NCI-H82 treated with DMSO at 0.1 percent for 48 hours (cell line): ENCODE results near the gene CCDC85C.

Experiments
- DNase-seq: peaks from one replicate; lab custom pipeline; 2025; ENCODE audit not compliant: unreplicated experiment; lab: John Stamatoyannopoulos, UW

The CCDC85C gene

DNA sequence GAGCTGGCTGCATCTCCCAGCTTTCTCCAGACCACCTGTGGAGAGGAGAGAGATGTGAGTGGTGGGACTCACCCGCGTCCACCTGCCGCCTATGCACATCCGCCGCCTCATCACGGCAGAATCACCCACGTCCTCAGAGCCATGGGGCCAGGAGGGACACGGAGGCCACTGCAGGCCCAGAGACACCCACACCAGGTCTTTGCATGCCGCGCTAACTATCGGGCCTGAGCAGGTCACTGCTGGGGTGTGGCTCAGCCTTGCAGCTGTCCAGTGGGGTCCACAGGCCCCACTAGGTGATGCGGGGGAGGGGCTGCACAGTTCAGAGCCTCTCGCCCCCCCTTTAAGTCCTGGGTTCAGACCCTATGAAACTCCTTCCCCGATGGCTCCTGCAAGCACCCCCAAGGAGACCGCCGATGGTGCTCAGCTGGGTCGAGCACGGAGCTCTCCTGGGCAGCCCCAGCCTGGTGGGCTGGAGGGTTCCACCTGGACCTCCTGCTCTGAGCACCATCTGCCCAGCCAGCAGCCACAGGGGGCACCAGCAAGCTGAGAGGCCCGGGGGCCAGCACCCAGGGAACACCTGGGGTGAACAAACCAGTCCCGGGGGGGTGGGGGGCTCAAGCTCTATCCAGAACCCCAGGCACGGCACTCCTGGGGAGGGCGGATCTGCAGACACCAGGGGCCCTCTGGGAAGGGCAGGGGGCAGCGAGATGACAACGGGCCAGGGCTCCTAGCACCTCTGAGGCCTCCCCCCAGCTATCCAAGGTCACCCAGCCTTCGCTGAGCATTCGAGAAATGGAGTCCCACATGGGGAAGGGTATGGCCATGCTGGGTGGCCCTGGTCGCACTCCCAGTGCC lies 88.5 kb downstream of the CCDC85C start:
- DNase-seq, result no peak

DNA sequence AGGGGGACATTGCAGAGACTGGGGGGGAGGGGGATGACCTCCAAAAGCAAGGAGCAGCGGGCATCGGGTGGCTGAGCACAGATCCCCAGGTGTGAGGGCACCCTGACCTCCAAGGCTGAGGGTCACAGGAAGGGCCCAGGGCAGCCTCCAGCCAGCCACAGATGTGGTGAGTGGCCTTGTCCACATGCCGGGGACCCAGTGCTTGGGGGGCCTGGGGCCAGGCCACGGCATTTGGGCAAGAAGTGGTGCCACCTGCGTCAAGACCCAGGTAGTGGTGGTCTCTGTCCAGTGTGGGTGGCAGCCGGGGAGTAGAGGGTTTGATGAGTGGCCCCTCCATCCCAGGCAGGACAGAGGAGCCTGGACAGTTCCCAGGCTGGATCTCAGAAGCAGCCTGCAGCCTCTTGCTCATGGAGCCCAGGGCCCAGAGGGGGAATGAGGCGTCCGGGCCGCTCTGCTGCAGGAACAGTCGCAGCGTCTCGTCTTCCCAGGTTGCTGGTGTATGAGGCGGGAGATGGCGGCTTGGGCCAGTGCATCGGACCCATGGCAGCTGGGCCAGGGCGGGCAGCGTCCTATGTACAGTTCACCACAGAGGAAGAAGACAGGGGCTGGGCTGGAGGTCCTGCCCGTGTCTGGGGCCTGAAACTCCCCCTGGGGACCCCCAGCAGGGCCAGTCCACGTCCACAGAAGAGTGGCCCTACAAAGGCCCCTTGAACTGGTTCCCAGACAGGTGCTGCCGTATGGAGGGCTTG lies 89.3 kb downstream of the CCDC85C start:
- DNase-seq, result no peak

DNA sequence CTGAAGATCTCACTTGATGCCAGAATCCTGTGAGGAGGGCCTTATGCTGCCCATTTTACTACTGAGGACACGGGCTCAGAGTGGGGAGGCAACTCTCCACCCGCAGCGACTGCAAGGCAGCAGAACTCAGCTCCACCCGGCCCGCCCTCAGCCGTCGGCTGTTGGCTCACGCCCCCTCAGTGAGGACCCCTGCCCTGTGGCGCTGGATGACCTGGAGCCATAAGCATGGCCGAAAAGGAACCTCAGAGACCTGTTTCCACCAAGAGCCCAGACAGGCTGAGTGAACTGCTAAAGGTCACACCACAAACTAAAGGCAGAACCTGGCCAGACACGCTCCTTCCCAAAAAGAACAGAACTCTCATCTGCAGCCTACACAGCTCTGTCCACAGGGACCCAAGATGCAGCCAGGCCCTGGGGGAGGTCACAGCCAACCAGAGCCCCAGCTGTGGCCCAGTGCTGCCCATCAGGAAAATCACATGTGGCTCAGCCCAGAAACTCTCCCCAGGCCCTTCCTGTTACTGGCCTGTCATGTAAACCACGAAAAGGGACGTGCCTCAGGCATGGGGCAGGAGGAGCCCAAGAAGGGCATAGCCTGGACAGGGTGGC lies 90.0 kb downstream of the CCDC85C start:
- no peak for DNase-seq

DNA sequence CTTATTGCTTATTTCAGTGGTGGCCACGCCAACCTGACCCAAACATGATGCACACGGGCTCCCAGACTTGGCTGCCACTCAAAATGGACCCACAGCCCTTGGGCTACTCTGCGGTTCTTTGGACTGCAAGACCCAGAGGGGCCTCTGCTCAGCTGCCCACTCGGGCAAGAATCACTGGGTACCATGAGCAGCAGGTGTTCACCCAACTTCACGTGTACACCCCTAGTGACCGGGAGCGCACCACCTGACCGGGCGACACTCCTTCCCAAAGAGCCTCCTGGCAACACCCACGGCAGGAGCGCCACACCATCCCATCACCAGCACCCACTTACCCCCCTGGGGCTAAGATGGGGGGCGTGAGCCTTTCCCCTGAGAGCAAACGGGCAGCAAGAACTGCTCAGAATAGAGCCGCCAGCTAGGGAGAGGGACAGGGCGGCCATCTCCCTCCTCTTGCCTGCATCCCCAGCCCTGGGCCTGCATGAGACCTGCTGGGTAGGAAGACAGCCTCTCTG lies 90.8 kb downstream of the CCDC85C start:
- no peak for DNase-seq

DNA sequence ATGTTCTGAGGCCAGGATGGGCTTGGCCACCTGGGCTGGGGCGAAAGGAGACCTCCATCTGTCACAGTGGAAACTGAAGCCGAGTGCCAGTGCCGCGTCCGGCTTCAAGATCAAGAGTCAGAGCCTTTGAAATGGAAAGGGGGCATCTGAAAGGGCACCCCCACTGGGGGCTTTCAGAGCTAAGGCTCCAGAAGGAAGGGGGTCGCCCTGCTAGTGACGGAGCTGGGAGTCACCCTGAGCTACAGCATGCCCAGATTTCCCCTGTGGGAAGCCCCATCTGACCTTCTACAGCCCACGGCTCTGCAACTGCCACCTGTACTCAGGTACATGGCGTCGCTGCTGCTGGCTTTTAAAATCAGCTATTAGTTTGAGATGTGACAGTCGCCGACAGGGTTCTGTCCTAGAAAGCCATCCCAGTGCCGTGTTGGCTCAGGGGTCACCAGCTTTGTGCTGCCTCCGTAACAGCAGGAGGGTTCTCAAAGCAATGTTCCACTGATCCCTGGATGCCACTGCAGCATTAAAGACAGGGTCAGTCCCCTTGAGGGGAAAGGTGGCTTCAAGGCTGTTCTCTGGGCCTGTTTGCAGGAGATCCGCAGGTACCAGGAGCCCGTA lies 91.3 kb downstream of the CCDC85C start:
- DNase-seq, result no peak

DNA sequence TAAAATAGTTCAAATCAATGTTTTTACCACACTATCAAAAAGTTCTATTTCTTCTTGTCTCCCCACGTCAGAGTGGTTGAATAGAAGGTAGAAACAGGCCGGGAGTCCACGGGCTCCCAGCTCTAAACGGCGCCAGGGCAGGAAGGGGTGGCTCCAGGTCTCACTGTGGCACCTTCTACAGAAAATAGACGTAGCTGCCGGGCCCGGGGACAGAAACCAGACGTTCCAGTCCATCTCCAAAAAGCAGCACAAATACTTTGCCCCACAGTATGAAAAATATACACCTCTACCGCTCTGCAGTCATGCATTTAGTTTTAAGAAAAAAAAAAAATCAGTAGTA lies 91.9 kb downstream of the CCDC85C start:
- no peak for DNase-seq

DNA sequence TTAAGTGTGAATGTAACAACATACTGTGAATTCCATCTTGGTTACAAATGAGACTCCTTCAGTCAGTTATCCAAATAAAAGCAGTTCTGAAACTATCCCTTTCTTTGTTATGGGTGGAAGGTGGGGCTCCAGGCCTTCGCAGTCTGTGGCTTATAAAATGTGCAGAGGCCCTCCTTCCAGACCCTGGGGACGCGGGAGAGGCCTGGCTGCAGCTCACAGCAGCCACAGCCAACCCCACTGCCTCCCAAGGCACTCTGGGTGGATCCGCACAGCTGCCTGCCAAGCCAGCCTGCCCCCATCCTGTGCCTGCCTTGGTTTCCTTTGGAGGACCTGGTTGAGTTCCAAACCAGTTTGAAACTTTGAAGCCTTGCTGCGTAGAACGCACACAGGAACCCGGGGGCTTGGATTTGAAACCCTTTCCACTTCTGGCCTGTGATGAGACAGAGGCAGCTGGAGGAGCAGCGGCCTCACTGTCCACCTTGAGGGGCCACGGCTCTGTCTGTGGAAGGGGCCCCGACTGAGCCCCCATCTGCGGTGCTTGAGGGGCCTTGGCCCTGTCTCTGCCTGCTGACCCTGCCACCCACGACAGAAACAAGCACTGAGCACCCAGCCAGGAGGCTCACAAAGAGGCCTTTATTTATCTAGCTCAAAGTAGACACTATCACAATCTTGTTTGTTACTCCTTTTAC lies 92.4 kb downstream of the CCDC85C start:
- DNase-seq, result no peak

DNA sequence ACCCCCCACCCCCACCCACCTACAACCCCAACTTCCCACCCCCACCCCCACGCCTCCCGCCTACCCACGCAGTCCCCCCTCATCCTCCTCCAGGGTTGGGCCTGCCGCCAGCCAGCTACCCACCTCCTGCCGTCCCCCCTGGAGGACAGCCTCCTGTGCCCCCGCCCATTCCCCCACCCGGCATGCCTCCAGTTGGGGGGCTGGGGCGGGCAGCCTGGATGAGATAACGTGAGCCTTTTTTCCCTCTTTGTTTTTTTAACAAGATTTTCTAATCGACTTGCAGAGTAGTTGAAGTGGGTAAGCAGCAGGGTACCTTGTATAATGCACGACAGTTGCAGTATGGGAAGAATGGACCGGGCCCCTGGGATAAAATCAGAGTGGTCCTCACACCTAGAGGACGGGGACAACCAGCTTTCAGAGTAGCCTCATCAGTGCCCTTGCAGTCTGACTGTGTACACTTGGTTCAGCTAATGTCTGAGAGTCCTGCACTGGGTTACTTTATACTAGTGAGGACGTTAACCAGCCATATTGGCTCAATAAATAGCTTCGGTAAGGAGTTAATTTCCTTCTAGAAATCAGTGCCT lies 93.4 kb downstream of the CCDC85C start:
- no peak for DNase-seq

DNA sequence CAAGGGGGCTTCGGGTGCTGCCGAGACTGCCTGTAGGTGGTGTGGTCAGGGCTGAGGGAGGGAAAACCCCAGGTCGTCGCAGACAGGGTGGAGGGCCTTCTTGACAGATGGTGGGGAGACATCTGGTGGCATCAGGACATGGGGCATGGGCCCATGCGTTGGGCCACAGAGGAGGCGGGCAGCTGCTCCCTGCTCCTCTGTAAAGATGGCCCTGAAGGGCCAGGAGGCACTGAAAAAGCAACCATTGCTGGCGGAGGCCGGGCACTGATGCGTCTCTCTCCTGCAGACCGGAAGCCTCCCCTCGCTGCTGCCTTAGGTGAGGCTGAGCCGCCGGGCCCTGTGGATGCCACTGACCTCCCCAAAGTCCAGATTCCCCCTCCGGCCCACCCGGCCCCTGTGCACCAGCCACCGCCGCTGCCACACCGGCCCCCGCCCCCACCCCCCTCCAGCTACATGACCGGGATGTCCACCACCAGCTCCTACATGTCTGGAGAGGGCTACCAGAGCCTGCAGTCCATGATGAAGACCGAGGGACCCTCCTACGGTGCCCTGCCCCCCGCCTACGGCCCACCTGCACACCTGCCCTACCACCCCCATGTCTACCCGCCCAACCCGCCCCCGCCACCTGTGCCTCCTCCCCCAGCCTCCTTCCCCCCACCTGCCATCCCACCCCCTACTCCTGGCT lies 94.0 kb downstream of the CCDC85C start:
- no peak for DNase-seq

DNA sequence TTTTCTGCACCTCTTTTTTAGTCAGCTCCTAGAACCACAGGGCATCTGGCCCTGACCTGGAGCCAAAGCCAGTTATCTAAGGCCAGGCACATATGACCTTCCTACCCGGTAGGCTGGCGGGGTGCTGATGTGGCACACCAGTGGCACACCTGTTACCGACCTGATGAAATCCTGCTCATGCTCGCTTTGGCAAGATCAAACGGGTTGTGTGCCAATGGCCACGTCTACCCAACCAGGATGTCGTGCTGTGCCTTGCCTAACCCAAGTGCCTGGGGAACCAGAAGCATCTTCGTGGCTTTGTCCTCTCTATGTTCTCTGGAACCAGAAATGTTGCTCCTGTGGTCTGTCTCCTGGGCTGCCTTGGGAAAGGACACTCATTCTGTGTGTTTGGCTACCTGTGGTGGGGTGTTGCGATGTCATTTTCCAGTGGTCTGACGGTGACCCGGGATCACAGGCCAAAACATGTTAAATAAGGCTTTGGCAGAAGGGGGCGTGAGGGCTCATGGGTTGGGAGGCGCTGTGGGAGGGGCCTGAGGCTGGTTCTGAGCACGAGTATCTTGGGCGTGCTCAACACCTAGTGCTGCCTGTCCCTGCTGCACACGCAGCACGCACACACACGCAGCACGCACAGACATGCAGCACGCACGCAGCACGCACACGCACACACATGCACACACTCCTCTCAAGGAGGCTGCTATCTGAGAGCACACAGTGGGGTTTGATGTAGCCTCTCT lies 94.9 kb downstream of the CCDC85C start:
- DNase-seq, result no peak

DNA sequence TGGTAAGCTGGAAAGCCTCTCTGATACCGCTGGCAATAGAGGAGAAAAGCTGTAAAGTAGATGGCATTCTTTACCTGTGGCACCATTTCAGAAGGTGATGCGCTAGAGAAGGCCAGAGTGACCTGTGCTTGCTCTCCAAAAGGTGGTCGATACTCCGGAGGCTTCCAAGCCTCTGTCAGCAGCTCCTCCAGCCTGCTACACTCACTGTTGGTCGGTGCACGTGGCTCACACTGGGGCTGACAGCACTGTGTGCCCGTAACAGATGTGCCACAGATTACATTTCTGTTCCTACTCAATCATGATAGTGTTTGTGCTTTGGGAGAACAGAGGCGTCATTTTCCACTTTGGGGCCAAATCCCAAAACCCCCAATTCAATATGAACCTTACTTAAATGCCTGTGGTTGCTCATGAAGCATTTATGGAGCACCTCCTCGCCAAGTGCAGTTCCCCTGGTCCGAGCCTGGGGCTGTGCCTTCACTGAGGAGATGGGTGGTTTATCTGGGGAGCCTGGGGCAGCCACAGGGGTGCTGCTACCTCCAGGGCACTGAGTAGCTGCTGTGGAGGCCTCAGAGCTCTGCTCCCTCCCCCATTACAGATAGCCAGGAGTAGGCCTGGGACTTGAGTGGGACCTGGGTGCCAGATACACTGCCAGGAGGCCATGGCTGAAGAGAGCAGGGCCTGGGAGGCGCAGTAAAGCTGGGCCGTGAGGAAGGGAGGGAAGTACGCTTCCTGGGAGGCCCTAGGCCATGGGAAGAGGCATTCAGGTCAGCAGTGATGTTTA lies 96.0 kb downstream of the CCDC85C start:
- no peak for DNase-seq

DNA sequence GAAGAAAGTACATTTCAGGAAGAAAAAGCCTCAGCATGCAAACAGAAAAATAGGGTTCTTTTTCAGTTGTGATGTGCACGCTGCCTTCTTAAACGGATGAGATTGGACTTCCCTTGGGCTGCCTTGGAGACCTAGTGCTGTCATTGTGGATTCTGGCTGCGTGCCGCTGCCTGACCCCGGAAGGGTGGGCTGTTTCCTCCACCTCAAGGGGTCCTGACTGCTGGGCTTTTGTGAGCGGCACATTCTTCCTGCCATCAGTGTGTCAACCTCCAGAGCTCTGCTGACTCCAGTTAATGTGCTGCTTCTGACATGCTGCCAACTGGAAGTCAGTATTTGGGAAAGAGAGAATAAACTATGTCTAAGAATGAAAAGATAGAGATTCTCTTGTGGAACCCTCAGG lies 97.7 kb downstream of the CCDC85C start:
- DNase-seq, result no peak

DNA sequence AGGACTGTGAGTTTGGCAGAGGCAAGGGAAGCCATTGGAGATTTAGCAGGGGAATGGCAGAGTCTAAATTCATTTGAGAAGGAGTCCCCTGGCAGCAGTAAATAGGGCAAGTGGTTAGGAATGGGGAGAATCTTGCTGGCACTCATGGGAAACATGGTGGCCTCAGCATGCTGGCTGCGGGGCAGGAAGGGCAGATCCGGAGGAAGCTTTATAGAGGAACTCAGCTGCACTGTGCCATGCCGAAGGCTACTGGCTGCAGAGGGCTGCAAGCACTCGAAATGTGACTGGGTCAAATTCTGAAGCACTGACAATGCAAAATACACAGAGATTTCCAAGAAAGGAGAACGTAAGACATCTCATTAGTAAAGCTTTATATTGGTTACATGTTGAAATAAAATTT lies 98.9 kb downstream of the CCDC85C start:
- no peak for DNase-seq

DNA sequence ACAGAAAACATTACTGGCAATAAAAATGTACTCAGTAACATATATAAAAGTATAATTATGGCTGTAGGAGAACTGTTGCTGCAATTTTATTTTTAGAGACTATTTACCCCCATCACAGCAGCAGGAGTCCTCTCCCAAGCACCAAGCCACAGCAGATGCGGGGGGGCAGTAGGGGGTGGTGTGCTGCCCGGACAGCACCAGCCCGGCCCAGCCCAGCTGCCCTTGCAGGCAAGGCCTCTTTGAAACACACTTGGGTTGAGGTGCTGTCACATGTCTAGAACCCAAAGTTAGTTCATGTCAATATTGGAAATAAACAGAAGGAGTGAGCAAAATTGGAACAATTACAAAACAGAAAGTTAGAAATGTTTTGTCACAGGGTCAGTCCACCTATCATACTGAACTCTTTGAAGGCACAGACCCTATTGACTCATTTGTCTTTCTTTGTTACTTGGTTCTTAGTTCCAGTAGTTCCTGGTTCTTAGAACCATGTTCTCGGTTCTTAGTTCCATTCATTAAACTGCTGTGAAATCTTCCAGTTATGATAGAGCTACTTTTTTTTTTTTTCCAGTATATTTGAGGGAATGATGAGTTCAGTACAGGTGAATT lies 100.1 kb downstream of the CCDC85C start:
- DNase-seq, result no peak

DNA sequence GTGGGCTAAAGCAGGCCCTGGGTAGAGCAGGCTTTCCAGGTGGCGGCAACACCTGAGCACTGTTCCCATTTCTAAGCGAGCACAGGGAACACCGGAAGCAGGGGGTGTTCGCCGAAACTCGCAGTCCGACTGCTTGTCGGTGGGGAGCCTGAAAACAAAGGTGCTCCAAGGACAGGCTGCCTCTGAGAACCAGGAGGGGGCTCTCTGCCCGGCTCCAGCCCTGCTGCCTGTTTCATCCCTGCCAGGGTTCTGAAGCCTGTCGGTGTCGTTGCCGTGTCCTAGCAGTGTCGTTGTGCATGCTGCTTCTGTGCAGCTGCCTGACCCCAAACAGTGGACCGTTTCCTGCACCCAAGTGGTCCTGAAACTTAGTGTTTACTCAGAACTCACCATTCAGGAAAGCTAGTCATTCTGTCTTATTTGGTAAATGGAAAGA lies 101.0 kb downstream of the CCDC85C start:
- no peak for DNase-seq

DNA sequence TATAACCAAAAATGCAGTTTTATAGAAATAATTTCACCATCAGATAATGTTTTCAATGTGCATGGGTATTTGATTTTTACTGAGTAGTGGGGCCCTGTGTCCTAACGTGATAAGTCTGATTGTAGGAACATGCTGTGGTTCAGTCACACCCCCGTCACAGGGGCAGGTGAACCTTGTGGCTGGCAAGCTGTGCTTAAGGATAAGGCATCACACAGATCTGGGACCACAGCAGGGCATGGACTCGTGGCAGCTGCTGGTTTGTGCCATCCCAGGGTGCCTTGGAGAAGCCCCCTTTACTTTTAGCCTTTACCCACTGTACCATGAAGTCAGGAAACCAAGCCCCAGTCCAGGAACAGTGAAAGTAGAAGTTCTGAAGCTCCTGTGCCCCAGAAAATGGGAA lies 106.1 kb downstream of the CCDC85C start:
- no peak for DNase-seq

DNA sequence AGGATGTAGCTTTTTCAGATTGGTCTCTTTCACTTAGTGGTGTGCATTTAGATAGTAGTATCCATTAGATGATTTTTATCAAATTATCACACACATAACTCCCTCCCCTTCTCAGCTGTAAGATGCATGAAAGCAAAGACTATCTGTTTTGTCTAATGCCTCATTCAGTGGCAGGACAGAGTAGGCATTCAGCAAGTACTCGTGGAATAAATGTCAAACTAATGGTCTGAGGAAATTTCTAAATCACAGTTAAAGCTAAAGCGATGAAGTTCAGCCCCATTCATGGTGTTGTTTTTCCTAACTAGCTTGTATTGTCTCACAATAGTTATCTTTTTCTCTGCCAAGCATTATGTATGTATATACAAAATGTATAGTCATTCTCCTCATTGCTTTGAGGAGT lies 106.7 kb downstream of the CCDC85C start:
- no peak for DNase-seq

DNA sequence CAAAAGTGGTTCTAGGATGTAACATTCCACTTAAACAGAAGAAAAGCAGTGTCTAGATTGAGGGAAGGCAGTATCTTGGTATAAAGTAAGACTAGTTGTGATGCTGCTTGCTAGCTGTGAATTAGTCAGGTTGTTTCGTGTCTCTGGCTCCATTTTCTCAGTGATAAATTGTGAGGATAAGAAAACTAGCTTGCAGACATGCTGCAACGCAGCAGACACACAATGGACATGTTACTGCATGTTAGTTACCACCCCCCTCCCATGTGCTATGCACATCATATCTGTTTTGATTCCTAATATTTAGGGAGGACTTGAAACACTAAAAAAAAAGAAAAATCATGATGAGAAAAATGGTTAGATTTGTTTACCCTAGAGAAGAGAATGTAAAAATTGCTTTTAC lies 119.9 kb downstream of the CCDC85C start:
- no peak for DNase-seq
